GM18526 (cell line): ENCODE data around the gene NCK2.

Experiments
- POLR2A ChIP-seq: IDR thresholded peaks from 3 replicates; pipeline ENCODE4 v1.6.1; 2011; ENCODE audit not compliant: insufficient read length; ENCODE audit errors: extremely low read depth

Gene NCK2

DNA sequence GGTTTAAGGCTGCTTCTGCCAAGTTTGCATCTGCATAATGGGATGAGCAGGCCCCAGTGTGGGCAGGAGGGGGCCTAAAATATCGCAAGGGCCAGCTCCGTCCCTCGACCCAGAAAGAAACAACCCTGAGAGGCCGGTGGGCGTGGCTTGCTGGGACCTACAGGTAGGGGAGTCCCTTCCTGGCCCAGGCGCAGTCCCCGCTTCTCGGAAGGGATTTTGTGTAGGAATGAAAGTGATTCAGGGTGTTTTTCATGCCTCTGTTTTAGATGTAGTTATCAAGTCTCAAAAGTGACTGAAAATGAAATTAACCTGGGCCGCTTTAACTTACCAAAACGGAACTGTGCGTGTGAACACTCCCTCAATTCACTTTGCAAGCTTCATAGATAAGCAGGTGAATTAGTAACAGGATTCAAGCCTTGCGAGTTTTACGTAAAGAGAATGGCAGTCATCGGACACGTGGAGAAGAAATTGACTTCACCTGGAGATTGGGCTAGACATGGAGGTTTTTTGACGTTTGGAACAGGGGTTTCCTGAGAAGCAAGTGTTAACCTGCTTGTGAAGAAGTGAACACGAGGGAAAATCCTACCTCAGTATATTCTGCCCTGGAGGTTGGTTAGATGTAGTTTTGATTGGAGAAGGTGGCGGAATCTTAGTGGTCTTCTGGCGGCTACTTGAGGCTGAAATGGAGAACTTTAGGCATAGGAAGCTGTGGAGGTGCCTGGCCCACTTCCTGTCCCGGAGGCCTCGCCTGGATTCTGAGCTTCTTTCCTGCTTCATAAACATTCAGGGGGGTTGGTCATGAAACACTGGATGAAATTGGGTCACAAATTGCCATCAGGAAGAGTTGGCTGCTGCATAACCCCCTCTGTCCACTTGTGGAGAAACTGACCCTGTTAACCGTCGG, 1.7 kb downstream of the NCK2 start:
- peak; percentile 9 for TF ChIP-seq POLR2A

DNA sequence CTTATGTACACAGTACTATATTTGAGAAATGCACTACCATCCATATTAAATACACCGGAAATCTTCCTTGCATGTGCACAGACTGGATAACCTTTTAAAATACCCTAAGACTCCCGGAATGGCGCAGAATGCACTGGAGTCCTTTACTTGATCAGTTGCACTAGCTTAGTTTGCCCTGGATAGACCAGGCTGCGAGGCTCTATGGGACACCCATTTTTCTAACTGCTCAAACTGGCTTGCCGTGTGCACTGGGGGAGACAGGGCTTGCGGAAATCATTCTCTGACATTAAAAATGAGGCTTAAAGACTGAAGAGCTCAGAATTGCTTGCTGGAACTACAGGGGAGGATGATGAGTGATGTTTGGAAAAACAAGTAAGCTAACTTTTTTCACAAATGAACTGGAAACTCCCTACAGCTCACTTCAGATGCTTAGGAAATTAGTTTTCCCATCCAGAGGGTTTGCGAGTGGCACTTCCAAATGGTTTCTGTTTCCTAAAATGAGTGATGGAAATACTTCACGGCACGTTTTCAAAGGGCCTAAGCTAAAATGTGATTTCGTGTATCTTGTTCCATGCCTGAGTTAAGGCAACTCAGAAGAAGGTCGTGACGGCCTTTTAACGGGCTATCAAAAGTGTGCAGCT, 2.7 kb downstream of the NCK2 start:
- TF ChIP-seq POLR2A = no peak

DNA sequence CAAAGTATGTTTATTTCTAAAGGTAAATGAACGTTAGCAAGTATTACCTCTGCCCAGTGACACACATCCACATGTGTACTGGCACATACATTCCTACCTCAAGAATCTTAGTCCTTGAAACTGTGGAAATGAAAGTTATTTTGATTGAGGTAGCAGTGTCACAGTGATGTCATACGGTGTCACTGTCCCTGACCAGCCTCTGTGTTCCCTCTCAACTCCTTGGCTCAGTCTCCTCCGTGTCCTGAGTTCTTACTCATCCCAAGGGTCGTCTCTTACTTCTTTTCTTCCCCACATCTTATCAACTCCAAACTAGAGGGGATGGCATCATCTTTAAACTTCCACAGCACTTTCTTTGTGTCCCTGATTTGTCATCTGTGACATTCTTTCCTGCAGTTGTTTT, 3.3 kb downstream of the NCK2 start:
- no peak for TF ChIP-seq POLR2A

DNA sequence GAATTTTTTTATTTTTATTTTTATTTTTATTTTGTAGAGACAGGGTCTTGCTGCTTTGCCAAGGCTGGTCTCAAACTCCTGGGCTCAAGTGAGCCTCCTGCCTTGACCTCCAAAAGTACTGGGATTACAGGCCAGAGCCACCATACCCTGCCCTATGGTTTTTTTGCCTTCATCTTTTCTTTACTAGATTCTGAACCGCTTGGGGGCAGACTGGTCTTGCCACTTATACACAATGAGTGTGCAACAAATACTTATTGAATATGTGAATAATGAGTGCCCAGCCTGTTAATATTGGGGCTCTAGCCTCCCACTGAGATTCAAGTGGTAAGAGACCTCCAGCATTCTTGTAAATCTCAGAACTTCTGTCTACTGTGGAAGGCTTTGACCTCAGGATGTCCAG, 3.9 kb downstream of the NCK2 start:
- no peak for TF ChIP-seq POLR2A

DNA sequence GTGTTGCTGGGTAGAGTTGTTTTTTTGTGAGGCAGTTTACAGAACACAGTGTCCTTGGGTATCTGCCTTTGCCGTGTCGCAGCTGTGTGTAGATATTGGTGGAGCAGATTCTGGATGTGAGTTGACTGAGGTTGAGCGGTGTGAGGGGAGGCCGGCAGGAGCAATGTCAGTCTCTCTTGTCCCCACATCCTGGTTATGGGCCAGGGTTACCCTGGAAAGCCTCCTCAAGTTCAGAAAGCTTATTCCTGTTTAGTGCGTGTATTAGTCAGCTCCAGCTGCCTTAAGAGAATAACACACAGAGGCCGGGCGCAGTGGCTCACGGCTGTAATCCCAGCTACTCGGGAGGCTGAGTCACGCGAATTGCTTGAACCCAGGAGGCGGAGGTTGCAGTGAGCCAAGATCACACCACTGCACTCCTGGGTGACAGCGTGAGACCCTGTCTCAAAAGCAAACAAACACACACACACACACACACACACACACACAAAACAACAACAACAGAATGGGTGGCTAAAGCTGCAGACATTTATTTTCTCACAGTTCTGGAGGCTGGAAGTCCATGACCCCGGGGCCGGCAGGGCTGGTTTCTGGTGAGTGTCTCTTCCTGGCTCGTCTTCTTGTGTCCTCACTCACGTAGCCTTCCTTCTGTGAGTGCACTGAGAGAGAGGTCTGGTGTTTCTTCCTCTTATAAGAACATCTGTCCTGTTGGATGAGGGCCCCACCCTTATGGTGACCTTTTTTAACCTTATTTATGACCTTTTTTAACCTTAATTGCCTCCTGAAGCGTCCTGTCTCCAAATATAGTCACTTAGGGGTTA, 5.1 kb downstream of the NCK2 start:
- TF ChIP-seq POLR2A = no peak

DNA sequence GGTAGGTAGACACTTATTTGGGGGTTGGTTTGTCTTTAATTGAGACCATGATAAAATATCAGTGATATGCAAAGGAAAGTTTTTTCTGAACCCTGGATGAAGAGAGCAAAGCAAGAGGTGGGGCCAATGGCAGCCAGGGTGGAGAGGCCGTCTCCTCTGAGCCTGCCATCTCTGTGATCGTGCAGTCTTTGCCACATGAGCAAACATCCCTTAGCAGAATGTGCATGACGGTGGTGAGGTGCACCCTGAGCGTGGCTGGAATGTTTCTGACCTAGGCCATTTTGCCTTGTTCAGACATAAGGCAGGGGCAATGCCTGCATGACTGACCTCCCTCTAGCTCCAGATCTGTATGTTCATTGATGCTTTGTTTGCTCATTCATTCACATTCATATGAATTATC, 6.0 kb downstream of the NCK2 start:
- TF ChIP-seq POLR2A = no peak

DNA sequence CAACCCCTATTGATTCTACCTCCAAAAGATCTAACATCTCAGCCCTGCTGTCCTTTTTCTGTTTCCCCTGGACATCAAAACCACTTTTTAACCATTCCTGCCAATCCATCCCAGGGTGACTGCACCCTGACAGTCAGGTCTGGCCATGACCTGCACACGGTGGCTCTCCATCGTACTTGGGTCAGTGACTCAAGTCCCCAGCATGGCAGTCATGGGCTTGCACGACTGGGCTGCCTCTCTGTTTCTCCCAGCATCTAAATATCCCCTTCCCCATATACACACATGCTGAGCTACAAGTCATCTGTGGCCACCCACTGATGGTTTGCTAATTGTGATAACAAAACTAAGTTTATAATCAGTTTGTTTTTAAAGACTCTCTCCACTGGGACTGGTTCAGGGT, 6.6 kb downstream of the NCK2 start:
- no peak for TF ChIP-seq POLR2A

DNA sequence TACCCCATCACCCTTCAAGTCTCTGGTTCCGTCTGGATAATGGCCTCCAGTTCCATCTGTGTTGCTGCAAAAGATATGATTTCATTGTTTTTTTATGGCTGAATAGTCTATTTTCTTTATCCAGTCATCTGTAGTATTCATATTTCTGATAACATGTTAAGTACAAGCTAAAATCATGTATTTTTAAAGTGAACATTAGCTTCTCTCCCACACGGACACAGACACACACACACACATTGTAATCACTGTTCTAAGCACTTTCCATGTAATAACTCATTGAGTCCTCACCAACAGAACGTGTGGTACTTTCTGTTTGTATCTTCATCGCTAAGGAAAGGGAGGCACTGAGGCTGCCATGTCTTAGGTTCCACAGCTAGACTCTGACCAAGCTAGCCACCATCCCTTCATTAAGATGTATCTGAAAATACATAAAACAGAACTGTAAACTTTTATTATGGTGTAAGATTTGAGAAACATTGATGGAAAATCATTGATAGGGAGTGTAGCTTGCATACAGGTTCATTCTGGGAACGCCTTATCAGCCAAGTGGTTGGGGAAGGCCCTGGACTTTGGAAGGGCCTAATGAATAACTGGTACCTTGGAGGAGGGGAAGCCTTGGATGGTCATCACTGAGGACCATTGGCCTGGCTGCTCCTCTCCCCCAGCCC, 8.1 kb downstream of the NCK2 start:
- TF ChIP-seq POLR2A = no peak

DNA sequence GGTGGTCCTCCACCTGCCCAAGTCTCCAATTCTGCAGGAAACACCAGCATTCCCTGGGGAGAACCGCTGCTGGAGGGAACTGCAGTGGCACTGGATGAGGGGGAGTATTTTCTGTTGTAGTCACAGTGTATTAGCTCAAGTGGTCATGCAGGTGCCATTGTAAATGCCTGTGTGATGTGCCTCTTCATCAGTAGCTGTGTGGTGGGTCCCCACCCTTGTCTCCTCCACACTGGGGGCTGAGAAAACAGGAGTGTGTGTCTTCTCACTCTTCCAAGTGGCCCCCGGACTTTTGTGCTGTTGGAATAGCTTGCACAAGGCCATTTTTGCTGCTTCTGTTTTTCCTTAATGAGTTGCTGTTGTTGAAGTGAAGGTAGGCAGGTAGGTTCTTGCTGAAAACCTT, 8.7 kb downstream of the NCK2 start:
- no peak for TF ChIP-seq POLR2A

DNA sequence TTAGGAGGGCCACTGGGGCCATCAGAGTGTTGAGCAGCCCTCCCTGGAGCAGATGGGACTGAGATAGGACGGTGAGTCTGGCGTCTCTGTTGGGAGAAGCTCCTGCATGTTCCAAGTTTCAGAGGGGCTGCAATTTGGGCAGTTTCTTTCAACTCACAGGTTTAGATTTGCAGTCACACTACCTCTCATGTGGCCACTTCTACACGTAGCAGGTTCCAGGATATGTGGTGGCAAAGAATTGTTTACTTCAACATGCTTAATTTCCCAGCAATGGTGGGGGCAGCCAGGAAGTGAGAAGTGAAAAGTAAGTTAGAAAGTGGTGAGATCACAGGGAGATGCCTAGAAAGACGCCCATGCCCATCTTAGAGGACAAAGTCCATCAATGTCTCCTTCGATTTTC, 9.3 kb downstream of the NCK2 start:
- no peak for TF ChIP-seq POLR2A

DNA sequence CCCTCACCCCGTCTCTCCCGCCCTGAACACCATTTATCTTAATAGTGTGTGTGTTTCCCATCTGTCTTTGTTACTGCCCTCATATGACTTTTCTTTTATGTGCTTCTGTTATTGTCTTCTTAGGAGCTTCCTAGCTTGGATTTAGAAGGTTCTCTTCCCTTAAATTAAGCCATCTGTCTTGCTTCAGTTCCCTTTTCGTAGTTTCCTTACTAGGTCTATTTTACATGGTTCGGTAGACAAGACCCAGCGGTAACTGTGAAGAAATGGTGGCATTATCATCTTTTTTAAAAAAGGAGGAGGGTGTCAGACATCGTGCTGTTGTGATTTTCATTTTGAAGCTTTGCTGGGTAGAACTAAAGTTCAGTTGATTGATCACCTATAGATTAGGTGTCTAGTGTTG, 10.3 kb downstream of the NCK2 start:
- TF ChIP-seq POLR2A = no peak

DNA sequence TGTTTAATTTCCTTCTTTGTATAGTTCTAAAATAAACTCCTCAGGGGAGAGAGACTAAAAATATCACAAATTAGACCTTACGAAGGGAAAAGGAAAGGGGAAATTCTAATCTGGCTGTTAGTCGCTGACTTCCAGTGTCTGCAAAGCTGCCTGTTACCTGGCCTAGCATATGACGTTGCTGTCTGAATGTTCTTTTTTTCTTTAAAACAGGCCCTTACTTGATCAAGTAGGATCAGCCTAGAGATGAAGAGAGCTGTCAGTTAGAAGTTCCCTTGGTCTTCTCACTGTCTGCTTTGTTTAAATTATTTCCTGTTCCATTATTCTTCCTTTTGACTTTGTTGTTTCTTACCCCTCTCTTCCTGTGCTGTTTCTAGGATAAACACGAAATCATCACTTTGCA, 11.2 kb downstream of the NCK2 start:
- TF ChIP-seq POLR2A = no peak

DNA sequence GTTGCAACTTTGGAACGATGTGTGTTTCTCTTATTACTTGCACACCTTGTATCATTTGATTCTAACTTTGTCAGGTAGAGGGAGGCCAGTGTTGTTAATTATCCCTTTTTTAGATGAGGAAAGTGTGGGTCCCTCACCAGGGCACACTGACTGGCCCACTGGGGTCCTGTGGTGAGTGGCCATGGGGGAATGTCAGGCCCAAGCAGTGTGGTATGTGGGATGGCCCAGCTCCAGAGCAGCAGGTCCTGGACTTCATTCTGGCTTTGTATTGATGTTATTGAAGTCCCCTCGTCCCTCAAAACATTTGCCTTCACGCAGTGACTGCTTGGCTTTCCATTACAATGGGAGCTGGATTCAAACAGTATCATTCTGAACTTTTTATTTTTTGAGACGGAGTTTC, 11.7 kb downstream of the NCK2 start:
- TF ChIP-seq POLR2A = no peak

DNA sequence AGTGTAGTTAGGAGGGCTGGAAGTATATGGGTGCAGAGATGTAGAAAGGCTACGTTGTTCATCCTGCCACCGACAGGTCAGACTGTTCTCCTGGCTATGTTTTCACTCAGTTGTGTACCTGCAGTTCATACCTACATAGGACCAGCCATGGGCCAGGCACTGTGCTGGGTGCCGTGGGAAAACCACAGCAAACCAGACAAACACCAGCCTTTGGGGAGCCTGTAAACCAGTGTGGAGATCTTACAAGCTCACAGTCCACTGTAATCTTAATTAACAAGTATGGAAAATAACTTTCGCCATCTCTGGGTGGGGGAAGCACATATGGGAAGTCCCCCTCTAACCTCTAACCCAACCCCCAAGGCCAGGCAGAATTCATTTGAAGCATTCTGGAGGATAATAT, 12.7 kb downstream of the NCK2 start:
- no peak for TF ChIP-seq POLR2A

DNA sequence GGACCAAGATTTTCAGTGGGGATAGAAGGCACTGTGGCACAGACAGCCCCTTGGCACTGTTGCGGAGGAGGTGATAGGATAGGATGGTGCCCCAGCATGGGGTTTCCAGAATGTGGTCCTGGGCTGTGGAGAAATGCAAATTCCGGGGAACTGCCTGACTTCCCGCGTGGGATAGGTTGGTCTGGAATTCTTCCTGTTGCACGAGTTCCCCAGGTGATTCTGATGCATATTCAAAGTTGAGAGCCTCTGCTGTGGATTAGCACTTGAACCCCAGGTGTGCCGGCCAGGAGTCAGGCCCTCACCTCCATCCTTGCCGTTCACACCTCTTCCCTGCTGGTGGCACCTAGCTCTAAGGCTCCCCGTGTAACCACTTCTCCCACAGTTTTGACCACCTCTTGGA, 15.5 kb downstream of the NCK2 start:
- TF ChIP-seq POLR2A = no peak
